HG02588 (cell line): Measurements from ENCODE around the gene POSTN.
"Not testable (repeated sequence)": the region's sequence is repeated elsewhere in the genome, so short reads cannot be mapped to it uniquely, and the experiment has no call there.

Source experiments
- ATAC-seq: cut with Tn5 transposase; IDR thresholded peaks from one replicate; pipeline ENCODE4 v1.9.1; 2021; ENCODE audit warnings: mild to moderate bottlenecking, moderate library complexity; ENCODE audit not compliant: unreplicated experiment

POSTN gene

GRCh38 chr13:37596805-37597204 is 1.8 kb downstream of the POSTN start:
- no peak for ATAC-seq

- ATAC-seq = no peak
These were observed 3.4 kb downstream of the POSTN start for GRCh38 chr13:37595162-37595561.

GRCh38 chr13:37594550-37594949 is 4.0 kb downstream of the POSTN start:
- no peak for ATAC-seq

- ATAC-seq = not testable (repeated sequence)
These were observed 9.2 kb downstream of the POSTN start for GRCh38 chr13:37589381-37589780.

- ATAC-seq = no peak
These were observed 11.3 kb downstream of the POSTN start for GRCh38 chr13:37587236-37587635.

GRCh38 chr13:37586164-37586563 is 12.4 kb downstream of the POSTN start:
- ATAC-seq = no peak

GRCh38 chr13:37585541-37585940 is 13.0 kb downstream of the POSTN start:
- ATAC-seq = no peak

- ATAC-seq = no peak
These were observed 22.0 kb downstream of the POSTN start for GRCh38 chr13:37576601-37577000.

GRCh38 chr13:37565425-37565824 is 33.1 kb downstream of the POSTN start:
- ATAC-seq = no peak

GRCh38 chr13:37561031-37561430 is 37.5 kb downstream of the POSTN start:
- no peak for ATAC-seq

GRCh38 chr13:37560526-37560925 is 38.0 kb downstream of the POSTN start:
- no peak for ATAC-seq

- not testable (repeated sequence) for ATAC-seq
These were observed 39.8 kb downstream of the POSTN start for GRCh38 chr13:37558766-37559165.

- no peak for ATAC-seq
These were observed 52.5 kb downstream of the POSTN start for GRCh38 chr13:37546087-37546486.

GRCh38 chr13:37544995-37545394 is 53.6 kb downstream of the POSTN start:
- ATAC-seq = no peak

- ATAC-seq = no peak
These were observed 58.5 kb downstream of the POSTN start for GRCh38 chr13:37539976-37540605.

- no peak for ATAC-seq
These were observed 59.4 kb downstream of the POSTN start for GRCh38 chr13:37539170-37539569.

- ATAC-seq = no peak
These were observed 63.1 kb downstream of the POSTN start for GRCh38 chr13:37535501-37535900.

- no peak for ATAC-seq
These were observed 63.9 kb downstream of the POSTN start for GRCh38 chr13:37534676-37535075.

- ATAC-seq = no peak
These were observed 64.4 kb downstream of the POSTN start for GRCh38 chr13:37534181-37534580.

- ATAC-seq = no peak
These were observed 67.5 kb downstream of the POSTN start for GRCh38 chr13:37531049-37531448.

- ATAC-seq = no peak
These were observed 68.7 kb downstream of the POSTN start for GRCh38 chr13:37529751-37530385.

- no peak for ATAC-seq
These were observed 71.7 kb downstream of the POSTN start for GRCh38 chr13:37526710-37527473.
